ENCODE results near the gene RNASE11.
"Not testable (repeated sequence)": the region's sequence is repeated elsewhere in the genome, so short reads cannot be mapped to it uniquely, and the experiment has no call there.

Gene RNASE11

DNA sequence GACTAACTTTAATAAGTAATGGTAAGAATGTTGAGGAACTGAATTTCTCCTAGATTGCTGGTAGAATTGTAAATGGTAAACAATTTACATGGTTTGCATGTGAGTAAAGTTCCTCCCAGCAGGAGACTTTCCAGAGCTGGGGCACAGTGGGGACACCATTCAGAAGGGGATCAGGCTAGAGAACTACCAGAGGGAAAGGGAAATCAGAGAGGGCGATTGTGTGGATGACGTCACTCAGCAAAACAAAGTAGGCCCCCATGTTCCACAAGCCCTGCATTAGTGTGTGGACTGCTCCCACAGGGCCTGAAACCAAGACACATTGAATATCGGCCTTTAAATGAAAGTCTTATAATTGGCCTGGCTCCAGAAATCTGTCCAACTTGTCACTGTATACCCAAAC is 9.5 kb downstream of the RNASE11 start:
- no peak for DNase-seq

DNA sequence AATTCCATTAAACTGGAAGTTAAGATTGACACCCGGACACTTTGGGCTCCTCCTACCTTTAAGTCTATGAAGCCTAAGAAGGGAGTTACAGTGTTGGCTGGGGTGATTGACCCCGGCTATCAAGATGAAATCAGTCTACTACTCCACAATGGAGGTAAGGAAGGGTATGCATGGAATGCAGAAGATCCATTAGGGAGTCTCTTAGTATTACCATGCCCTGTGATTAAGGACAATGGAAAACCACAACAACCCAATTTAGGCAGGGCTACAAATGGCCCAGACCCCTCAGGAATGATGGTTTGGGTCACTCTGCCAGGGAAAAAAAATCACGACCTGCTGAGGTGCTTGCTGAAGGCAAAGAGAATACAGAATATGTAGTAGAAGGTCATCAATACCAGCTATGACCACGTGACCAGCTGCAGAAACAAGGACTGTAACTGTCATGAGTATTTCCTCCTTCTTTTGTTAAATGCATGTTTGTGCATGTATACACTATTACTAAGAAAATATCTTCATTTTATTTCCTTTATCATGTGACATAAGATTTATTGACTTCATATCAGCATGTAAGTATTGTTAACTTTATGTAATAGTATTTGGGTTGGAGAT is 15.3 kb downstream of the RNASE11 start:
- not testable (repeated sequence) for DNase-seq

- not testable (repeated sequence) for DNase-seq
Observed at GRCh38 chr14:20570720-20571119, 17.1 kb downstream of the RNASE11 start.

- not testable (repeated sequence) for DNase-seq
Observed at GRCh38 chr14:20569865-20570264, 17.9 kb downstream of the RNASE11 start.

DNA sequence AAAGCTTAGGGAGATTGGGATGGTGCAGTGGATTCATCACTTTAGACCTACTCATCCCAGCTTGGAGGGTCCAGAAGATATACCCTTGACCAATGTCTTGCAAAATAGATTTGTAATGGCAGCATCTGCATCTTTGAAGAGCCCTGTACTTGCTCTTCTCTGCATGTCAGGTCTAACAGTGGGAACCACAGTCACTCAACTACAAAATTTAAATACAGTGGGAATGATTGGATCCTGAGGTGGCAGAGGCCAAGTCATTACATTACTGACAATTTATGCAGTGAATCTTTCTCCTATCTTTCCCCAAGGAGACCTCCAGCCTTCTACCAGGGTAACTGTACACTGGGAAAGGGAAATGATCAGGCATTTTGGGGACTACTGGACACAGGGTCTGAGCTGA is 18.7 kb downstream of the RNASE11 start:
- no peak for DNase-seq

DNA sequence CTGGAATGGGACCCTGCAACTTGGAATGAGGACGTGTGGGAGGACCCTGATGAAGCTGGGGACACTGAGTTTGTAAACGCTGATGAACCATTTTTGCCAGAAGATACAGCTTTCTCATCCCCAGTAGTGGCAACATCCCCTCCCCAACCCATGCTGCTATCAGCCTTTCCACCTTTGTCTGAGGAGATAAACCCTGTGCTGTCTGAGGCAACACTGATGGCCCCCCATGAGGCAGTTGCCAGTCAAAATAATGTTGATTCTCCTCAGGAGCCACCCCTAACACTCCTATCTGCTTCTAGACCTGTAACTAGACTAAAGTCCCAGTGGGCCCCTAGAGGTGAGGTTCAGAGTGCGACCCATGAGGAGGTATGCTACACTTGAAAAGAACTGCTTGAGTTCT is 19.4 kb downstream of the RNASE11 start:
- no peak for DNase-seq

DNA sequence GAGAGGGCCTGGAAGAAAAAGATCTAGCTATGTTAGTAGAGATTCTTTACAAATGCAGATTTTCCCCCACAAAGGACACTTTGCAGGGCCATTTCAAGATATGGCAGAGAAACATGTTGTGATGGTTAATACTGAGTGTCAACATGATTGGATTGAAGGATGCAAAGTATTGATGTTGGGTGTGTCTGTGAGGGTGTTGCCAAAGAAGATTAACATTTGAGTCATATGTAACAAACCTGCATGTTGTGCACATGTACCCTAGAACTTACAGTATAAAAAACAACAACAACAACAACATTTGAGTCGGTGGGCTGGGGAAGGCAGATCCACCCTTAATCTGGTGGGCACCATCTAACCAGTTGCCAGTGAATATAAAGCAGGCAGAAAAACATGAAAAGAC is 20.6 kb downstream of the RNASE11 start:
- not testable (repeated sequence) for DNase-seq

DNA sequence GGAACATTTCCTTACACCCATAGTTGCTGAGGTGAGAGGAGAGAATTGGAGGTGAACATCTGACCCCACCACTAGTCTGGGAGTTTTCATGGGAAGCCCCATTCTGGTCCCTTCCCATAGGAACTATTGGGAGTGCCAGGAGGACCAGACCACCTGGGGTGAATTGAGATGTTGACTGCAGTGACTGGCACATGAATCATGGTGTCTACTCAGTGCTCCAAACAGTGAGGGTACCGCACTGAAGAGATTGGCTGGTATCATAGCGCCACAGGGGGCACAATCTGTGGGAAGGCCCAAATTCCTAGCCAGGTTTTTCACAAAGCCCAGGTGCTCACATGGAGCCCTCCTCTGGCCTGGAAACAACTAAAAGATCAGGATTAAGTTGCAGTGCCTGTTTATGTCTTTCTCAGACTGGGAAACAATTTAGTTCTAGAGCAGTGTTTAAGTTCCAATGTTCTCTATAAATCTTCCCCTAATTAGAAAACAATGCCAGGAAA is 23.3 kb downstream of the RNASE11 start:
- no peak for DNase-seq

GRCh38 chr14:20563971-20564370 is 23.8 kb downstream of the RNASE11 start:
- no peak for DNase-seq

- no peak for DNase-seq
Observed at GRCh38 chr14:20560961-20561360, 26.8 kb downstream of the RNASE11 start, which contains the start of gene RNASE9. TSS of gene RNASE9 (minus strand) at chr14:20561047.

GRCh38 chr14:20559461-20559904 is 28.3 kb downstream of the RNASE11 start:
- DNase-seq: no peak

- DNase-seq: no peak
Observed at GRCh38 chr14:20557212-20557542, 30.6 kb downstream of the RNASE11 start.

DNA sequence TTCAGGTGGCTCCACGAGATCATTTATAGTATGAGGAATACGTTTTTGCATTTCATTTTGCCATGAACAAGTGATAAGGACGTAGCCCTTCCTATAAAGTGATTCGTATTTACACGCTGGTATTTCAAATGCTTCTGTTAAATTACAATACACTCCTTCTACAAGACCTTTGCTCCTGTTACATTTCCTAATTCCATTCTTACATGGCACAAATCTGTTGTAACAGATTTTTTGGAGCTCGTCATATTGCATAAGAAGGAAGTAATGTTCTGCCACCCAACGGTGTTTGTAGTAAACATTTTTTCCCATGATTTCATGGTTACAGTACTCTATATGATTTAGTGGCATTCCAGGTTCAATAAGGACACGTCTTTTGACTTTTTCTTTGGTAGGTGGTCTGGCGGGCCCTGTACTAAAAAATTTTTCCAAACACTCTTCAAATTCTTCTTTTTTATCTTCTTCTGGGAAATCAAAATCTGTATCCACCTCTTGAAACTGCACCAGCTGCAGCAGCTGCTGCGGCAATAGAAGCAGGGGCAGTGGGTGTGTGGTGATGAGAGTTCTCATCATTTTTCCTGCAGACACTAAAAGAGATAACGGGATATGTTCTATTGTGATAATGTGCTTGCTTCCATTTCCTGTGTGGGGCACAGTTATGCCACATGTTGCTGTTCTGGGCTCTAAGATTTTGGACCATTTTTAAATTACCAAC is 31.1 kb downstream of the RNASE11 start:
- no peak for DNase-seq

- no peak for DNase-seq
Observed at GRCh38 chr14:20555845-20556244, 32.0 kb downstream of the RNASE11 start.

GRCh38 chr14:20553024-20553423 is 34.8 kb downstream of the RNASE11 start:
- DNase-seq: no peak

DNA sequence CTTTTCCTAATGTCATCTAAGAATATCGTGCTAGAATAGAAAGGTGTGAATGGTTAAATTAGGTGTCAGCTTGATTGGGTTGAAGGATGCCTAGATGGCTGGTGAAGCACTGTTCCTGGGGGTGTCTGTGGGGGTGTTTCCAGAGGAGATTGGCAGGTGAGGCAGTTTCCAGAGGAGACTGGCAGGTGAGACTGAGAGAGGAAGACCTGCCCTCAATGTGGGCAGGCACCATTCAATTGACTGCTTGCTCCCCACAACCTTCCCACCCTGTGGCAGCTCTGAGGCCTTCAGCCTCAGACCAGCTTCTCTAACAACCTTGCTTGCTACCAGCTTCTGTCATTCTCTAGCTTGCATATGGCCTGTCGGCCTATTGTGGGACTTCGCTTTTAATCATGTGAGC is 36.2 kb downstream of the RNASE11 start:
- DNase-seq: no peak

GRCh38 chr14:20550926-20551325 is 36.9 kb downstream of the RNASE11 start:
- DNase-seq: no peak

DNA sequence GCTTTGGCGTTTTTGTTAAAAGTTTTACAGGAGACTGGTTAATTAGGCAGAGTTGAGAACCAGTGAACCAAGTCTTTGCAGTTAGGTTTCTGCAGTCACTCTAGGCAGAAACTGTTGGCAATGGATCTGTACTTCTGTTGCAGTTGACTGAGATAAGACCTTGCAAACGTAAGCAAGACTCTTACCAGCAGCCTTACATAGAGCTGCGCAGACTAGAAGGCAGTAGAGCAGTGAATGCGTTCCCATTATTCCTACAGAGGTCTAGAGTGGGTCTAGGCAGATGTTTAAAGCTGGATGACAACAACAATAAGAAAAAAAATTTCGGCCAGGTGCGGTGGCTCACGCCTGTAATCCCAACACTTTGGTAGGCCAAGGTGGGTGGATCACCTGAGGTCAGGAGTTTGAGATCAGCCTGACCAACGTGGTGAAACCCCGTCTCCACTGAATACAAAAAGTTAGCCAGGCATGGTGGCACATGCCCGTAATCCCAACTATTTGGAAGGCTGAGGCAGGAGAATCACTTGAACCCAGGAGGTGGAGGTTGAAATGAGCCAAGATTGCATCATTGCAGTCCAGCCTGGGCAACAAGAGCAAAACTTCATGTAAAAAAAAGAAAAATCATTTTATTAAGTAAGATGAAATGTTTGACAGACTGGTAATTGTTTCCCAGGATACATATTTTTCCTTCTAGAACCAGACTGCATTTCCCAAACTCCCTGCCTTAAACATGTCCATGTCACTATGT is 39.2 kb downstream of the RNASE11 start:
- no peak for DNase-seq

DNA sequence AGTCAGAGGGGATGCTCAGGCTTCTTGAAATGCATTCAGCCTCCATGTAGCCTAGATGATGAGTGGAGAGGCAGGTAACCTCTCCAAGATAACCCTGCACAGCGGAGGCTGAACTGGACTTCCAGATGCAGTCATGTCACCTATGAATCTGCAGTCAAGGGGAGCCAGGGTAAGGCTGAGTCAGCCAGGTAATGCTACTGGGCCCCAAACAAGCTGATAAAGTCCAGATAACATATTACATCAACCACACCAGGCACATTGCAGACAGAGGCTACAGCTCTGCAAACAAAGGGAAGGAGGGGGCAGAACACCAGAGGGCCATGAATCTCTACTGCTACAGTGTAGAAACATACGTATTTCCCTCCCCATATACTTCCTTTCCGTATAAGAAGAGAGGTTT is 40.9 kb downstream of the RNASE11 start:
- no peak for DNase-seq

- DNase-seq: no peak
Observed at GRCh38 chr14:20539906-20540305, 47.9 kb downstream of the RNASE11 start.

Measured in femur (tissue), 1 donor.